ENCODE measurements around the gene APP.

DNA sequence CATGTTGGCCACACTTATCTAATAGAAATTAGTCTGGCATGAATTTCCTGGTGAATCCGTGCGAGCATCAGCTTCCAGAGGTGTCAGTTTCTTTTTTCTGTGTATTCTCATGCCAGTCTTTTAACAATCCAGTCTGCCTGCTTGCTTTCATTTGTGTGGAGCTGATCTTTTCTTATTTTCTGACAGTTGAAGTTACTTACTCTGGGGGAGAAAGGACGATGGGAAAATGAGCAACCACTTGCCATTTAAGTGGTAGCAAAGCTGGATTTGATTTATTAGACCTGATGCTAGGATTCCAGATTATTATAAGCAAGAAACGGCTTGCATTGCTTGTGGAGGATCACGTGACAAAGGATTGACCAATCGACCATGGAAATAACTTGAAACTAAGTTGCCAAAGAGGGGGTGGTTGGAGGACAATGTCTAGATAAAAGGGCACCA, 24.3 kb upstream of the APP start:
- TF ChIP-seq, protein P1, sequence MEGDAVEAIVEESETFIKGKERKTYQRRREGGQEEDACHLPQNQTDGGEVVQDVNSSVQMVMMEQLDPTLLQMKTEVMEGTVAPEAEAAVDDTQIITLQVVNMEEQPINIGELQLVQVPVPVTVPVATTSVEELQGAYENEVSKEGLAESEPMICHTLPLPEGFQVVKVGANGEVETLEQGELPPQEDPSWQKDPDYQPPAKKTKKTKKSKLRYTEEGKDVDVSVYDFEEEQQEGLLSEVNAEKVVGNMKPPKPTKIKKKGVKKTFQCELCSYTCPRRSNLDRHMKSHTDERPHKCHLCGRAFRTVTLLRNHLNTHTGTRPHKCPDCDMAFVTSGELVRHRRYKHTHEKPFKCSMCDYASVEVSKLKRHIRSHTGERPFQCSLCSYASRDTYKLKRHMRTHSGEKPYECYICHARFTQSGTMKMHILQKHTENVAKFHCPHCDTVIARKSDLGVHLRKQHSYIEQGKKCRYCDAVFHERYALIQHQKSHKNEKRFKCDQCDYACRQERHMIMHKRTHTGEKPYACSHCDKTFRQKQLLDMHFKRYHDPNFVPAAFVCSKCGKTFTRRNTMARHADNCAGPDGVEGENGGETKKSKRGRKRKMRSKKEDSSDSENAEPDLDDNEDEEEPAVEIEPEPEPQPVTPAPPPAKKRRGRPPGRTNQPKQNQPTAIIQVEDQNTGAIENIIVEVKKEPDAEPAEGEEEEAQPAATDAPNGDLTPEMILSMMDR (conservative IDR thresholded peaks at IDR 0.05) = no peak
- no peak for TF ChIP-seq EZH2 (IDR thresholded peaks at IDR 0.05; ENCODE audit: low read depth)

Data from PC-9 (cell line).